ENCODE data around the gene SCG3.
"Not testable (repeated sequence)": the region's sequence is repeated elsewhere in the genome, so short reads cannot be mapped to it uniquely, and the experiment has no call there.

Gene SCG3

GRCh38 chr15:51681303-51681963, at the start of gene SCG3:
Gene SCG3 (plus strand): TSS chr15:51681503. CDS start chr15:51681756, 253 bp downstream.
- H3K4me3 Mint-ChIP-seq = no peak within 1 kb of the TSS
- H3K9me3 Mint-ChIP-seq = no peaks in the 10 kb centered on the region
- DNase-seq (ENCODE audit: low spot score) = peak; percentile 42
- no peaks in the 10 kb centered on the region for H3K36me3 Mint-ChIP-seq (ENCODE audit: low read depth)
- H3K27me3 Mint-ChIP-seq (ENCODE audit: low read depth) = peaks cover 25% of the 10 kb centered on the region
- no peak within 1 kb of the TSS for H3K27ac Mint-ChIP-seq
- peaks cover 4% of the 10 kb centered on the region for H3K4me1 Mint-ChIP-seq (ENCODE audit: low read depth)

DNA sequence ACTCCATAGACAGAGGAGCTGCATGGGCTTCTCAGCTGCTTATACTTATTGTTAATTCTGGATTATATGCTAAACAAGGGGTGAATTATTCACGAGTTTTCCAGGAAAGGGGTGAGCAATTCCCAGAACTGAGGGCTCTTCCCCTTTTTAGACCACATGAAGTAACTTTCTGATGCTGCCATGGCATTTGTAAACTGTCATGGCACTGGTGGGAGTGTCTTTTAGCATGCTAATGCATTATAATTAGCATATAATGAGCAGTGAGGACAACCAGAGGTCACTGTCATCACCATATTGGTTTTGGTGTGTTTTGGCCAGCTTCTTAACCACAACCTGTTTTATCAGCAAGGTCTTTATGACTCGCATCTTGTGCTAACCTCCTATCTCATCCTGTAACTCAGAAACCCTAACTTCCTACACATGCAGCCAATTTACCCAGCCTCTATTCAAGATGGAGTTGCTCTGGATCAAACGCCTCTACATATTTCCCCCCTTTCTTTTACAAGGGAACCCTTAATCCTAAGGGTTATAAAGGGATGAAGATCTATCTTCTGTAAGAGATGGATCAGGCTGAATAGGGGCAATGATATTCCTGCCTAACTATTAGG, 46.6 kb upstream of the SCG3 start:
- Mint-ChIP-seq H3K4me1 (ENCODE audit: low read depth) (peaks cover 6% of the 10 kb centered on the region), H3K9me3 (no peaks in the 10 kb centered on the region), H3K36me3 (ENCODE audit: low read depth) (no peaks in the 10 kb centered on the region), H3K27ac (no peak overlapping the region), H3K4me3 (no peak overlapping the region), H3K27me3 (ENCODE audit: low read depth) (peaks cover 3% of the 10 kb centered on the region)
- DNase-seq (ENCODE audit: low spot score) = peak; percentile 11

DNA sequence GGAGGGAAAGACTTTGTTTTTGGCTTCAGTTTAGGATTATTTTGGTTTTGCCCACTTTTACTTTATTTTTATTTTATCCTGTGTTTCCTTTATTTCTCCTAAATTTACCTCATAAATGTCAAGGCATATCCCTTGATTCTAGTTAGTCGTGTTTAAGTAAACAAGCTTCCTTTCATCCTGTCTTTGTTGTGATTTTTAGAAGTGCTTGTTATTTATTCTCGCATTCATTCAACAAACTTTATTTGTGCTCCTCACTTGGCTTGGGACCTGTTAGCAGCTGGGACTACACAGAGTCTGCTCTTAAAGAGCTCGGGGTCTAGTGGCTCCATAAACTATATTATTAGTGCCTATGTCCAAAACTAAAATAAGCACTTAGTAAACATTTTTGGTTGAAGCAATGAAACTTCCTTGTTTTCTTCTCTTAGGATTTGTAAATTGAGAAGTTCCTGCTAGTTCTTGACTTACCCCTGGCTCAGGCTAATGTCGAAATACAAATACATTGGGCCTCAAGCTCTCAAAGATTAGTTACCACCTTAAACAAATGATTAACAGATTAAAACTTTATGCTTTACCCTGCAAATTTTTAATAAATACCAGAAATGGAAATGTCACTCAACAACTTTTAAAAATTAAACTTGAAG, 39.7 kb upstream of the SCG3 start:
- no peak overlapping the region for H3K4me3 Mint-ChIP-seq
- peaks cover 2% of the 10 kb centered on the region for H3K27me3 Mint-ChIP-seq (ENCODE audit: low read depth)
- no peak overlapping the region for H3K27ac Mint-ChIP-seq

DNA sequence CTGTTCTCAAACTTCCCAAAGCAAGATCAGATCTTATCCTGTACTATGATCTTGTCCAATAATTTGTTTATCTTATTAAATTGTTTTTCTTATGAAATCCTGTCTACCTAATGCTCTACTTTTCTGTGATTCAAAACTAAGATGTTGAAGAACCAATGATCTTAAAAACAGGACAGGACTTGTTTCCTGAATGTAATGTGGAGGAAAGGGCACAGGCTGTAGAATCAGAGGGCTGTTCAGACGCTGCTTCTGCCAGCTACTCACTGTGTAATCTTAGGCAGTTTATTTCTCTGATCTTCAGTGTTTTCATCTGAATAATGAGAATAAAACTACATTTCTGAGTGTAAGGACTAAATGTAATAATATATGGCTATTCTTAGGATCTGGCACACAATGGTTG, 38.6 kb upstream of the SCG3 start:
- Mint-ChIP-seq H3K4me3 (no peak overlapping the region), H3K4me1 (ENCODE audit: low read depth) (no peaks in the 10 kb centered on the region), H3K9me3 (no peaks in the 10 kb centered on the region), H3K27me3 (ENCODE audit: low read depth) (peaks cover 2% of the 10 kb centered on the region), H3K27ac (no peak overlapping the region), H3K36me3 (ENCODE audit: low read depth) (no peaks in the 10 kb centered on the region)
- DNase-seq (ENCODE audit: low spot score) = no peak

More for the DNA sequence above, 39.7 kb upstream of the SCG3 start:
- Mint-ChIP-seq H3K4me1 (ENCODE audit: low read depth) (no peaks in the 10 kb centered on the region), H3K9me3 (no peaks in the 10 kb centered on the region), H3K36me3 (ENCODE audit: low read depth) (no peaks in the 10 kb centered on the region)
- no peak for DNase-seq (ENCODE audit: low spot score)

- Mint-ChIP-seq H3K36me3 (ENCODE audit: low read depth) (no peaks in the 10 kb centered on the region), H3K27me3 (ENCODE audit: low read depth) (peaks cover 12% of the 10 kb centered on the region), H3K9me3 (no peaks in the 10 kb centered on the region), H3K4me3 (no peak overlapping the region), H3K4me1 (ENCODE audit: low read depth) (peaks cover 2% of the 10 kb centered on the region), H3K27ac (no peak overlapping the region)
- no peak for DNase-seq (ENCODE audit: low spot score)
Measured at GRCh38 chr15:51647128-51647562, 34.2 kb upstream of the SCG3 start.

- not testable (repeated sequence) for H3K4me1 Mint-ChIP-seq (ENCODE audit: low read depth); H3K9me3 Mint-ChIP-seq; H3K27ac Mint-ChIP-seq; H3K36me3 Mint-ChIP-seq (ENCODE audit: low read depth); H3K4me3 Mint-ChIP-seq; DNase-seq (ENCODE audit: low spot score)
- peaks cover 15% of the 10 kb centered on the region for H3K27me3 Mint-ChIP-seq (ENCODE audit: low read depth)
Measured at GRCh38 chr15:51648101-51648500, 33.2 kb upstream of the SCG3 start.

DNA sequence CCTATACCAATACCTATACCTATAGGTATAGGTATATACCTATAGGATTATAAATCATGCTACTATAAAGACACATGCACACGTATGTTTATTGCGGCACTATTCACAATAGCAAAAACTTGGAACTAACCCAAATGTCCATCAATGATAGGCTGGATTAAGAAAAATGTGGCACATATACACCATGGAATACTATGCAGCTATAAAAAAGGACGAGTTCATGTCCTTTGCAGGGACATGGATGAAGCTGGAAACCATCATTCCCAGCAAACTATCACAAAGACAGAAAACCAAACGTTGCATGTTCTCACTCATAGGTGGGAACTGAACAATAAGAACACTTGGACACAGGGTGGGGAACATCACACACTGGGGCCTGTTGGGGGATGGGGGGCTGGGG, 32.7 kb upstream of the SCG3 start:
- H3K27ac Mint-ChIP-seq; H3K4me3 Mint-ChIP-seq; H3K9me3 Mint-ChIP-seq; DNase-seq (ENCODE audit: low spot score); H3K36me3 Mint-ChIP-seq (ENCODE audit: low read depth); H3K4me1 Mint-ChIP-seq (ENCODE audit: low read depth): not testable (repeated sequence)
- H3K27me3 Mint-ChIP-seq (ENCODE audit: low read depth) = peaks cover 16% of the 10 kb centered on the region

GRCh38 chr15:51649659-51650521, 31.4 kb upstream of the SCG3 start:
- Mint-ChIP-seq H3K27me3 (ENCODE audit: low read depth) (peaks cover 16% of the 10 kb centered on the region), H3K36me3 (ENCODE audit: low read depth) (no peaks in the 10 kb centered on the region), H3K9me3 (no peaks in the 10 kb centered on the region), H3K27ac (no peak overlapping the region), H3K4me1 (ENCODE audit: low read depth) (peaks cover 2% of the 10 kb centered on the region), H3K4me3 (no peak overlapping the region)
- DNase-seq (ENCODE audit: low spot score) = peak; percentile 20

DNA sequence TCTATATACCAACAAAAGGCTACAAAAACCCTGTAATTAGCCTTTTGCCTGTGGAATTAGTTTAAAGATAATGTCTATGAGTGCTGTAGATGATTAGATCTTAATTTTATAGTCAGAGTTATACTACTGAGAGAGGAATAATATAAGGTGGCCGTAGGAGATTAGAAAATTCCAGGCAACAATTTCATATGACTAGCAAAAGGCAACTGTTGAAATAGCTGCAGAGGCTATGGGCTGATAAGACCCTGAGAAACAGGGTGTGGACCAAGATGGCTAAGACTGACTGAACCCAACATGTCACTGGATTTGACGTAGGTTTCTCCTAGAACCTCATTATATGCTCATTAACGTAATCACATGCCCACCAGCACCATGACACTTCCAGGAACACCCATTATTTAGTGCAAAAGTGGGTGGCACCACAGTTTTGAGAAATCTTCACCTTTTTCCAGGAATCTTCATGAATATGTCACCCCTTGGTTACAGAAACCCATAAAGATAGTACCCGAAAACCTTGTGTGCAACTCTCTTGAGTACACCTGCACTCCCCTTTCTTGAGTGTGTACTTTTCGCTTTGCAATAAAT, 29.1 kb upstream of the SCG3 start:
- Mint-ChIP-seq H3K27ac (no peak overlapping the region), H3K9me3 (no peaks in the 10 kb centered on the region), H3K4me3 (no peak overlapping the region), H3K4me1 (ENCODE audit: low read depth) (peaks cover 2% of the 10 kb centered on the region), H3K27me3 (ENCODE audit: low read depth) (peaks cover 13% of the 10 kb centered on the region), H3K36me3 (ENCODE audit: low read depth) (no peaks in the 10 kb centered on the region)
- no peak for DNase-seq (ENCODE audit: low spot score)

DNA sequence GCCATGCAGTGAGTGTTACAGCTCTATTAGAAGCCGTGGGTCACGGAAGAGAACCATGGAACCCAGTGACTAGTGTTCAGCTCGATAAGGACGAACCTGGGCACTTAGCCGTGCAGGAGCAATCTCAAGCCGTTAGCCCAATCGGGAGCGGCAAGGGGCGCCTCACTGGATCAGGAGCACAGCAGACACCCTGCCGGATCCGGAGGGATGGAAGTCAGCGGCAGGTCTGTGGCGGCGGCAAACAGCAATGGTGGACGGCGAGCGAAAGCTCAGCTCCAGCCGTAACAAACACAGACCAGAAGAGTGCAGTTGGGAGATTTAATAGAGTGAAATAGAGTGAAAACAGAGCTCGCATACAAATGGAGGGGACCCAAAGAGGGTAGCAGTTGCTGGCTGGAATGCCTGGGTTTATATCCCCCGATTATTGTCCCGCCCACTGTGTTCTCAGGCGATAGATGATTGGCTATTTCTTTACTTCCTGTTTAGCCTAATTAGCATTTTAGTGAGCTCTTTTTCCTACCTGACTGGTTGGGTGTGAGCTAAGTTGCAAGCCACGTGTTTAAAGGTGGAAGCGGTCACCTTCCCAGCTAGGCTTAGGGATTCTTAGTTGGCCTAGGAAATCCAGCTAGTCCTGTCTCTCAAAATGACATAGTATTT, 25.8 kb upstream of the SCG3 start:
- H3K36me3 Mint-ChIP-seq (ENCODE audit: low read depth); H3K4me3 Mint-ChIP-seq; H3K27ac Mint-ChIP-seq; DNase-seq (ENCODE audit: low spot score); H3K4me1 Mint-ChIP-seq (ENCODE audit: low read depth); H3K9me3 Mint-ChIP-seq: not testable (repeated sequence)
- H3K27me3 Mint-ChIP-seq (ENCODE audit: low read depth) = peaks cover 15% of the 10 kb centered on the region

GRCh38 chr15:51658664-51659063, 22.6 kb upstream of the SCG3 start:
- no peak for DNase-seq (ENCODE audit: low spot score)
- H3K36me3 Mint-ChIP-seq (ENCODE audit: low read depth) = no peaks in the 10 kb centered on the region

GRCh38 chr15:51661072-51661471, 20.2 kb upstream of the SCG3 start:
- no peaks in the 10 kb centered on the region for H3K36me3 Mint-ChIP-seq (ENCODE audit: low read depth)
- H3K9me3 Mint-ChIP-seq = no peaks in the 10 kb centered on the region

More at GRCh38 chr15:51658664-51659063, 22.6 kb upstream of the SCG3 start:
- Mint-ChIP-seq H3K9me3 (no peaks in the 10 kb centered on the region), H3K4me3 (no peak overlapping the region), H3K27ac (no peak overlapping the region), H3K4me1 (ENCODE audit: low read depth) (no peaks in the 10 kb centered on the region), H3K27me3 (ENCODE audit: low read depth) (peaks cover 7% of the 10 kb centered on the region)

GRCh38 chr15:51667478-51667877, 13.8 kb upstream of the SCG3 start:
- H3K27ac Mint-ChIP-seq = no peak overlapping the region
- no peaks in the 10 kb centered on the region for H3K9me3 Mint-ChIP-seq
- no peak for DNase-seq (ENCODE audit: low spot score)
- peaks cover 22% of the 10 kb centered on the region for H3K27me3 Mint-ChIP-seq (ENCODE audit: low read depth)
- H3K4me1 Mint-ChIP-seq (ENCODE audit: low read depth) = no peaks in the 10 kb centered on the region
- no peak overlapping the region for H3K4me3 Mint-ChIP-seq
- no peaks in the 10 kb centered on the region for H3K36me3 Mint-ChIP-seq (ENCODE audit: low read depth)

More at GRCh38 chr15:51661072-51661471, 20.2 kb upstream of the SCG3 start:
- Mint-ChIP-seq H3K4me3 (no peak overlapping the region), H3K4me1 (ENCODE audit: low read depth) (no peaks in the 10 kb centered on the region), H3K27me3 (ENCODE audit: low read depth) (peaks cover 10% of the 10 kb centered on the region), H3K27ac (no peak overlapping the region)
- no peak for DNase-seq (ENCODE audit: low spot score)

All from T-helper 2 cell treated with Interferon-gamma antibody and Interleukin-4, amounts not matched to agents 5 μg/mL and 100 μg/mL, for 36 hours (primary cell).